Uterus (tissue), 2 donors: ENCODE data around the gene SYNE1.

Source experiments
- CTCF ChIP-seq, 4 experiments: fragments of 200-600 bp in 2 of 4; fragments of 450-650 bp in 2 of 4; sonication (generic) in 2 of 4; IDR thresholded peaks; one replicate each; pipeline ENCODE4 v1.5.1; 2016 to 2019; ENCODE audit warnings: antibody characterized with exemption in 4 of 4, mild to moderate bottlenecking in 2 of 4, moderate library complexity in 1 of 4
- POLR2A ChIP-seq, 2 donors: fragments of 450-650 bp; IDR thresholded peaks; one replicate each; pipeline ENCODE4 v1.6.1; 2016; ENCODE audit warnings: antibody characterized with exemption in 2 of 2, mild to moderate bottlenecking in 1 of 2, moderate library complexity in 1 of 2

DNA sequence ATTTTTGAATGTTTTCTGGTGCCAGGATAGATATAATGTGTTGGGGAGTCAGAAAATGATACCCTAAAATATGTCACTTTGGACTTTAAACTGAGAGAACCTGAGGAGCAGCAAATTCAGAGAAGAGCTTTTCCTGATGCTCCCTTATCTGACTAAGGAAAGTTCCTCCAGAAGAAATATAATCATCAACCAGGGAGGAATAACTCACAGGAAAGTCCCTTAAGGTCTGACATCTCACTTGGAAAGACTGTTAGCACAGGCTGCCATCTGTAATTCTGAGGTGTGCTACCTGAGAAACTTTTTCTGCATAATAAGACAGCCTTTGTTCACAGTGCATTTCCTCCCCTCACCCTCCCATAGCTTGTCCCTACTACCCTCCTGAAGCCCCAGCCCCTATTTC is 218.6 kb downstream of the SYNE1 start:
- TF ChIP-seq POLR2A (IDR thresholded peaks at IDR 0.05): no peak
- TF ChIP-seq CTCF (IDR thresholded peaks at IDR 0.05): no peak
